OCI-LY7 (cell line): ENCODE data around the gene KAZN. TPM values are rescaled to one million over a fixed set of nuclear protein-coding genes. Genes with fewer than 3 reads are reported as not detected.

Experiments used
- BruUV-seq: library from RNA; stranded (reverse); fragments of 400-500 nt; replicated peaks from 2 replicates; lab custom pipeline; 2021; lab: Mats Ljungman, UMichigan
- CTCF ChIA-PET: fragments of 300-600 bp; sonication (Branson Sonifier 250); formaldehyde crosslinking; loops from one replicate; lab custom pipeline; 2022; ENCODE audit warnings: antibody characterized with exemption; ENCODE audit not compliant: unreplicated experiment; lab: Charles Lee
- POLR2A ChIA-PET: fragments of 300-600 bp; sonication (Branson Sonifier 250); formaldehyde crosslinking; loops from one replicate; lab custom pipeline; 2022; ENCODE audit warnings: antibody characterized with exemption; lab: Charles Lee
- DNase-seq: peaks from one replicate; pipeline ENCODE4 v3.0.0-alpha.2; 2015; ENCODE audit warnings: low spot score
- H2AFZ ChIP-seq: fragments of 200-600 bp; sonication (generic), shearing (Covaris generic); 2 replicates; pipeline ENCODE4 v1.6.1; 2014; ENCODE audit warnings: mild to moderate bottlenecking, antibody characterized with exemption, low read length, moderate library complexity
- H3K27ac ChIP-seq: fragments of 200-600 bp; sonication (generic); 2 replicates; pipeline ENCODE4 v1.5.1; 2014; ENCODE audit warnings: mixed run types, low read depth, mild to moderate bottlenecking, moderate library complexity, low read length, inconsistent platforms; ENCODE audit not compliant: poor library complexity, severe bottlenecking
- H3K36me3 ChIP-seq: fragments of 200-600 bp; sonication (generic); 2 replicates; pipeline ENCODE4 v1.6.1; 2014; ENCODE audit warnings: mild to moderate bottlenecking, antibody characterized with exemption, low read length, moderate library complexity, mixed read lengths; ENCODE audit not compliant: insufficient read depth
- H3K4me1 ChIP-seq: fragments of 200-600 bp; sonication (generic); 2 replicates; pipeline ENCODE4 v1.5.1; 2014; ENCODE audit warnings: mild to moderate bottlenecking, low read length; ENCODE audit not compliant: insufficient read depth, poor library complexity, severe bottlenecking
- H3K4me2 ChIP-seq: fragments of 200-600 bp; sonication (generic); 2 replicates; pipeline ENCODE4 v1.6.1; 2014; ENCODE audit warnings: mild to moderate bottlenecking, low read length
- H3K4me3 ChIP-seq: fragments of 200-600 bp; sonication (generic); 2 replicates; pipeline ENCODE4 v1.5.1; 2014; ENCODE audit warnings: mild to moderate bottlenecking, low read depth, low read length; ENCODE audit not compliant: poor library complexity, severe bottlenecking
- H3K79me2 ChIP-seq: fragments of 200-600 bp; sonication (generic); 2 replicates; pipeline ENCODE4 v1.6.1; 2016; ENCODE audit warnings: low read depth, mild to moderate bottlenecking, low read length, moderate library complexity, mixed read lengths; ENCODE audit not compliant: insufficient read depth
- H3K9me2 ChIP-seq: fragments of 200-600 bp; sonication (generic); 2 replicates; pipeline ENCODE4 v1.6.1; 2016; ENCODE audit warnings: mild to moderate bottlenecking, low read length, mixed read lengths; ENCODE audit not compliant: insufficient read depth
- H3K9me3 ChIP-seq: fragments of 200-600 bp; sonication (generic); 2 replicates; pipeline ENCODE4 v1.6.1; 2014; ENCODE audit warnings: mild to moderate bottlenecking, mixed run types, low read length, mixed read lengths
- H4K20me1 ChIP-seq: fragments of 200-600 bp; sonication (generic); 2 replicates; pipeline ENCODE4 v1.6.1; 2014; ENCODE audit warnings: mild to moderate bottlenecking, antibody characterized with exemption, low read length, moderate library complexity, mixed read lengths; ENCODE audit not compliant: insufficient read depth
- CTCF ChIP-seq: fragments of 200-600 bp; sonication (generic); conservative IDR thresholded peaks from 2 replicates; pipeline ENCODE4 v1.5.1; 2014; ENCODE audit warnings: mild to moderate bottlenecking, antibody characterized with exemption, low read length, moderate library complexity, mixed read lengths
- EZH2phosphoT487 ChIP-seq: fragments of 200-600 bp; sonication (generic); IDR thresholded peaks from 2 replicates; pipeline ENCODE4 v1.6.1; 2018; ENCODE audit warnings: low read depth, borderline replicate concordance, mild to moderate bottlenecking, mixed run types, antibody characterized with exemption, low read length, moderate library complexity, mixed read lengths
- intact Hi-C: fragments of 100-400 bp; cut with micrococcal nuclease; formaldehyde crosslinking; loops from one replicate; pipeline ENCODE4 v1.10.0; 2022; ENCODE audit not compliant: unreplicated experiment
- total RNA-seq, 2 experiments: library from RNA; depleted of rRNA in 1 of 2; stranded (reverse); fragments of >200 nt in 1 of 2; shearing (Covaris generic) in 1 of 2; gene quantifications; 2 replicates each; pipeline ENCODE4 v1.2.3, GENCODE V29; 2014 to 2022

KAZN gene
- total RNA-seq, 2 experiments from 2014 or later: 0.40 to 2.4 TPM

- ChIA-PET CTCF (no interaction called here), POLR2A (interaction anchor here (0.6 kb wide), 1 partner anchor 10 kb away, joined by 4 read pairs; no protein-coding TSS in a partner anchor)
- no peak for DNase-seq
- H3K9me2 ChIP-seq: no peaks in the 10 kb centered on the region
- no peaks in the 10 kb centered on the region for H3K4me1 ChIP-seq
- H3K79me2 ChIP-seq: no peaks in the 10 kb centered on the region
- no peaks in the 10 kb centered on the region for H3K9me3 ChIP-seq
- no peaks in the 10 kb centered on the region for H4K20me1 ChIP-seq
- TF ChIP-seq EZH2phosphoT487 (no peak), CTCF (no peak)
- no TSS peak for BruUV-seq
- no peaks in the 10 kb centered on the region for H3K36me3 ChIP-seq
- no peak overlapping the region for H3K4me2 ChIP-seq
- intact Hi-C loops: no loop called here
- H2AFZ ChIP-seq: no peak overlapping the region
- H3K4me3 ChIP-seq: no peak overlapping the region
- no peak overlapping the region for H3K27ac ChIP-seq
Measured at GRCh38 chr1:14945132-14946010, 346.9 kb downstream of the KAZN start.

DNA sequence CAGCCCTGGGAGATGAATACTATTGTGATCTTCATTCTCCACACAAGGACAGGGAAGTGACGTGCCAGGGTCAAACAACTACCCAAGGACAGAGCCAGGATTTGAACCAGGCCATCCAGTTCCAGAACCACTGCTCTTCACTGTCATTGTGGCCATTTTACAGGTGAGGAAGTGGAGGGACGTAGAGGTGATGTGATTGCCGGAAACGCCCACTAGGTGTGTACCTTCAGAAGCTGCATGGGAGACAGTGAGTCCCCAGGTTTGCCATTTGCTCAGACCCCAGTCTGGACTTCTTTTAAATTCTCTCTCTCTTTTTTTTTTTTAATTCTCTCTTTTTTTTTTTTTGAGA is 347.5 kb downstream of the KAZN start:
- Histone ChIP-seq H3K4me1 (no peaks in the 10 kb centered on the region), H3K79me2 (no peaks in the 10 kb centered on the region), H4K20me1 (no peaks in the 10 kb centered on the region), H3K27ac (no peak overlapping the region), H3K36me3 (no peaks in the 10 kb centered on the region), H3K4me2 (no peak overlapping the region), H2AFZ (no peak overlapping the region), H3K9me2 (no peaks in the 10 kb centered on the region), H3K9me3 (no peaks in the 10 kb centered on the region), H3K4me3 (no peak overlapping the region)
- no peak for DNase-seq
- BruUV-seq: no TSS peak
- ChIA-PET POLR2A (interaction anchor here (0.6 kb wide), 1 partner anchor 11 kb away, joined by 4 read pairs; no protein-coding TSS in a partner anchor), CTCF (no interaction called here)
- TF ChIP-seq EZH2phosphoT487 (no peak), CTCF (no peak)
- intact Hi-C loops: no loop called here

DNA sequence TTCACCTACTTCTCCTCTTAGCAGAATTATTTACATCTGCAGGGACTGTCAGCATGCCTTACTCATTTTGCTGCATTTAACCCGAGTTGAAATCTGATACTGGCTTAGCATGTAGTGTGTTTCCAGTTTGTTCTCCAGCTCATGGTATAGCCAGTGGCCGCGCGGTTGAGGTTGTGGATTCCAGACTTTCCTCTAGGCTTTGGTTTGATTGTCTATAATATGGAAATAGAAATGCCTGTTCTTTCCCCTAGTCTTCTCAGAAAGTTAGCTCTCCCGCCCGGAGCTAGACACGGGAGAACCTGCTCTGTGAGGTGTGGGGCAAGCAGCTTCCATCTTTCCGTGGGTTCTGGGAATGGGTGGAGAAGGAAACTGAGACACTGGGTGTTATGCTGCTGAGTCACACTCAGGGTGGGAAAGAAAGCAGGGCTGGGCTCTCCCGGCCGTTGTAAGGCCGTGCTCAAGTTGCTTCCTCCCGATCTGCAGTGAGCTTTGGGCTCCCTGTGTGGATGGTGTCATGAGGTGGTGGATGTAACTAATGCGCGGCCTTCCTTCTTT is 348.3 kb downstream of the KAZN start:
- no peaks in the 10 kb centered on the region for H3K36me3 ChIP-seq
- TF ChIP-seq EZH2phosphoT487: no peak
- TF ChIP-seq CTCF: no peak
- BruUV-seq: no TSS peak
- H3K4me2 ChIP-seq: no peak overlapping the region
- no peak for DNase-seq
- H3K27ac ChIP-seq: no peak overlapping the region
- no peak overlapping the region for H3K4me3 ChIP-seq
- no peak overlapping the region for H2AFZ ChIP-seq
- H3K9me3 ChIP-seq: no peaks in the 10 kb centered on the region
- ChIA-PET POLR2A (no interaction called here), CTCF (no interaction called here)
- H3K79me2 ChIP-seq: no peaks in the 10 kb centered on the region
- H4K20me1 ChIP-seq: no peaks in the 10 kb centered on the region
- no peaks in the 10 kb centered on the region for H3K9me2 ChIP-seq
- no peaks in the 10 kb centered on the region for H3K4me1 ChIP-seq
- intact Hi-C loops: no loop called here
